GM12865 (cell line): ENCODE data around the gene VPS11.

Experiments
- DNase-seq: peaks from one replicate; pipeline ENCODE4 v3.0.0; 2010; ENCODE audit warnings: low read depth
- H3K4me3 ChIP-seq: 2 replicates; pipeline ENCODE4 v1.5.1; 2011; ENCODE audit warnings: mild to moderate bottlenecking, low read depth, low read length, control low read depth
- CTCF ChIP-seq: IDR thresholded peaks from 2 replicates; pipeline ENCODE4 v1.5.1; 2011; ENCODE audit warnings: low read length, control low read depth, low read depth, inconsistent platforms; ENCODE audit not compliant: insufficient read depth; ENCODE audit errors: missing control alignments

VPS11 gene

DNA sequence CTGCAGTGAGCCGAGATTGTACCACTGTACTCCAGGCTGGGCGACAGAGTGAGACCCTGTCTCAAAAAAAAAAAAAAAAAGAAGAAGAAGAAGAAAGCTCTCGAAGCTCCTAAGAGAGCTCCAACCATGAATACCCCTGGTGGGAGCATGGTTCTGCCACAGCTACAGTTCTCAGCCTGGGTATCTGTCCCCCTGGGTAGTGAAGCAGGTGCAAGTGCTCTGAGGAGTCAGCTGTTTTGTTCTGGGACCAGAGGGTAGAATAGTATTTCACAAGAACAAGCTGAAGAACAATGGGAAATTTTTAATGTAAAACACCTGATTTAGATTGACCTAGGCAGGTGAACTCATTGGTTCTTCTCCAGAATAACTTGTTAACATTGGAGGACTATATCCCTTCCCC lies 6.4 kb upstream of the VPS11 start:
- no peak overlapping the region for H3K4me3 ChIP-seq
- no peak for TF ChIP-seq CTCF
- DNase-seq, result no peak

DNA sequence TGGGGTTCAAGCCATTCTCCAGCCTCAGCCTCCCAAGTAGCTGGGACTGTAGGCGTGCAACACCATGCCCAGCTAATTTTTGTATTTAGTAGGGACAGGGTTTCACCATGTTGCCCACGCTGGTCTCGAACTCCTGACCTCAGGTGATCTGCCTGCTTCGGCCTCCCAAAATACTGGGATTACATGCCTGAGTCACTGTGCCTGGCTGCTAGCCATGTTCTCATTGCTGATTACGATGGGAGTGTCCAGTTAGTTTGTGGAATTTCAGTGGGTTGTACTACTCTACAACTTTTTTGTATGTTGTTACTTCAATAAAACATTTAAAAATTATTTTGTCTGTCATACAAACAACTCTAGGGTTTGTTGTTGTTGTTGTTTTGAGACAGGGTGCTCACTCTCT lies 4.8 kb upstream of the VPS11 start:
- DNase-seq, result no peak
- no peak for TF ChIP-seq CTCF
- H3K4me3 ChIP-seq, result no peak overlapping the region

DNA sequence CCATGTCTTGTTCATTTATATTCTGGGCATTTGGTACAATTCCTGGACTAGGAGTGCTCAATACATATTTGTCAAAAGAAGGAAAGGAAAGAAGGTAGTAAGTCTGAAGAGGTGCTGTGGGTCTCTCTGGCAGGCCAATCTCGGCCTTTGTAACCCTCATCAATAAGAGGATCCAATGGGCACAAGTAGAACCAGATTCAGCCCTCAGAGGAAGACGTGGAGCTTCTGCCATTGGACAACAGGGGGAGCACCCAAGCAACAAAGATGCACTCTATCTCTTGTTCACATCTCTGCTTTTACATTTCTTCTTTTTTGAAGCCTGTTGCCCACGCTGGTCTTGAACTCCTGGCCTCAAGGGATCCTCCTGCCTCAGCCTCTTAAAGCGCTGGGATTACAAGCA lies 2.2 kb upstream of the VPS11 start:
- peak; percentile 64 for DNase-seq

GRCh38 chr11:119077839-119078238 lies 10.2 kb downstream of the VPS11 start:
- no peak for TF ChIP-seq CTCF
- DNase-seq, result no peak
- no peak overlapping the region for H3K4me3 ChIP-seq

More for the DNA sequence above, 2.2 kb upstream of the VPS11 start:
- no peak overlapping the region for H3K4me3 ChIP-seq
- TF ChIP-seq CTCF, result peak; percentile 64

DNA sequence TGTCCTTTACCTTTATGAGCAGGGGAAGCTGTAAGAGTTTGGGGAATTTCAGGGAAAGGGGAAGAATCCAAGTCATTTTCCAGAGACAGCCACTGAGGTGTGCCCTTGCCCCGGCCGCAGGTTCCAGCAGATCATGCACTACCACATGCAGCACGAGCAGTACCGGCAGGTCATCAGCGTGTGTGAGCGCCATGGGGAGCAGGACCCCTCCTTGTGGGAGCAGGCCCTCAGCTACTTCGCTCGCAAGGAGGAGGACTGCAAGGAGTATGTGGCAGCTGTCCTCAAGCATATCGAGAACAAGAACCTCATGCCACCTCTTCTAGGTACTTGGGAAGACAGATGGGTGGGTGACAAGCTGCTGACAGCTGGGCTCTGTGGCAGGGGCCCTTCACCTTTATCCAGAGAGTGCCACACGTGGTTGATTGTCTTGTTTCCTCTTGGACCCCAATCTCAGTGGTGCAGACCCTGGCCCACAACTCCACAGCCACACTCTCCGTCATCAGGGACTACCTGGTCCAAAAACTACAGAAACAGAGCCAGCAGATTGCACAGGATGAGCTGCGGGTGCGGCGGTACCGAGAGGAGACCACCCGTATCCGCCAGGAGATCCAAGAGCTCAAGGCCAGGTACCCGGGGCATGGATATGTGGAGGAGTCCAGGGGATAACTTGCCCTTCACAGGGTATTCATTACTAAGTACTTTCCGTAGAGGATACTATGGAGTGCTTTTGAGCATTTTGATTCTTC lies 11.2 kb downstream of the VPS11 start:
- H3K4me3 ChIP-seq, result no peak overlapping the region
- no peak for TF ChIP-seq CTCF
- no peak for DNase-seq

DNA sequence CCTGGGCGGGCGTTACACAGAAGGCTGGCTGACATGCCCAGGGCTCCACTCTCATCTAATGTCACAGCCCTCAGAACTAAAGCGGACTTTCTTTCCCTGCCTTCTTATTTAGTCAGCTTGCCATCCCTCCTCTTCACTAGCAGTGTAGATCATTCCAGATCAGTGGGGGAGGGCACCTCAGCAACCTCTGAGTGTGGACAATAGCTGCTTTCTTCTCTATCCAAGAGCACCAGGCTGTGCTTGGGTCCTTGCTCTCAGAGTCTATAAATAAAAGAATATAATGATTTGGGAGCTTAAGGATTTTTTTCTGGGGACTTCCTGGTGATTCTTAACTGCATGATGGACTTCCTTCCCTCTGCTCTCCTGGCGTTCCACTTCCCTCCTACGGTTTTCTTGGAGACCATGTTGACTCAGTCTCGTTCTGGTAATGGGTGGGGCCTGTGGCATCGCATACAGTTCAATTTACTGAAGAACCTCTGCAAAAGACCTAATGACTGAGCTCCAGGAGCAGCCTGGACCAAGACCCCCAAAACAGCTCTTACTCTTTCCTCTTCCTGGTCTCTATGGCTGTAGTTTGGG lies 14.2 kb downstream of the VPS11 start:
- no peak for DNase-seq
- no peak for TF ChIP-seq CTCF
- H3K4me3 ChIP-seq, result no peak overlapping the region
